IMR-90 (cell line): ENCODE results near the gene NPAS2. TPM values are rescaled to one million over a fixed set of nuclear protein-coding genes. Genes with fewer than 3 reads are reported as not detected.

Source experiments
- ATAC-seq: fragments of 200-7000 bp; cut with Tn5 transposase; 2 replicates; pipeline ENCODE4 v1.9.1; 2020; ENCODE audit warnings: low read depth, mild to moderate bottlenecking, moderate library complexity
- BruUV-seq: library from RNA; stranded (reverse); fragments of 400-500 nt; replicated peaks from 2 replicates; lab custom pipeline; 2021; lab: Mats Ljungman, UMichigan
- CTCF ChIA-PET: fragments of 300-600 bp; formaldehyde crosslinking; extraction: SDS; loops from one replicate; lab custom pipeline; 2021; ENCODE audit warnings: antibody characterized with exemption; lab: Yijun Ruan, JAX
- POLR2A ChIA-PET: fragments of 300-600 bp; sonication (Branson Sonifier 250); formaldehyde crosslinking; loops from one replicate; lab custom pipeline; 2022; ENCODE audit warnings: antibody characterized with exemption; ENCODE audit not compliant: unreplicated experiment; lab: Charles Lee
- DNase-seq: peaks from one replicate; pipeline ENCODE4 v3.0.0; 2013
- H2AFZ ChIP-seq: replicated peaks from 2 replicates; pipeline ENCODE3; 2013; ENCODE audit warnings: low read length, mild to moderate bottlenecking; ENCODE audit not compliant: poor library complexity
- H2AK5ac ChIP-seq: 2 replicates; pipeline ENCODE4 v1.6.1; 2013; ENCODE audit warnings: low read depth, low read length, inconsistent platforms
- H2AK9ac ChIP-seq: replicated peaks from 2 replicates; pipeline ENCODE3; 2013; ENCODE audit warnings: mild to moderate bottlenecking, low read depth, low read length, moderate library complexity; ENCODE audit not compliant: poor library complexity
- H2BK120ac ChIP-seq: 2 replicates; pipeline ENCODE4 v1.6.1; 2013; ENCODE audit warnings: low read depth, low read length, inconsistent platforms
- H2BK15ac ChIP-seq: 3 replicates; pipeline ENCODE4 v1.6.1; 2013; ENCODE audit warnings: low read depth, low read length, inconsistent platforms
- H2BK20ac ChIP-seq: 2 replicates; pipeline ENCODE4 v1.6.1; 2013; ENCODE audit warnings: low read depth, mild to moderate bottlenecking, inconsistent platforms, low read length, moderate library complexity
- H2BK5ac ChIP-seq: 2 replicates; pipeline ENCODE4 v1.6.1; 2013; ENCODE audit warnings: mild to moderate bottlenecking, low read depth, low read length, inconsistent platforms; ENCODE audit not compliant: poor library complexity, severe bottlenecking
- H3K14ac ChIP-seq: replicated peaks from 2 replicates; pipeline ENCODE4 v1.6.1; 2013; ENCODE audit warnings: low read depth, low read length, inconsistent platforms
- H3K18ac ChIP-seq: 2 replicates; pipeline ENCODE4 v1.6.1; 2013; ENCODE audit warnings: low read depth, low read length, control low read depth
- H3K23ac ChIP-seq: 2 replicates; pipeline ENCODE4 v1.6.1; 2013; ENCODE audit warnings: low read depth, low read length, inconsistent platforms
- H3K27ac ChIP-seq: 2 replicates; pipeline ENCODE4 v1.5.1; 2013; ENCODE audit warnings: mild to moderate bottlenecking, control low read depth, low read length; ENCODE audit not compliant: insufficient read depth
- H3K27me3 ChIP-seq: 2 replicates; pipeline ENCODE4 v1.6.1; 2013; ENCODE audit warnings: low read length; ENCODE audit not compliant: control insufficient read depth, insufficient read depth
- H3K36me3 ChIP-seq: 2 replicates; pipeline ENCODE4 v1.6.1; 2013; ENCODE audit warnings: low read length, mixed read lengths; ENCODE audit not compliant: control insufficient read depth, insufficient read depth
- H3K4ac ChIP-seq: 2 replicates; pipeline ENCODE4 v1.6.1; 2013; ENCODE audit warnings: low read depth, low read length, inconsistent platforms
- H3K4me1 ChIP-seq: 2 replicates; pipeline ENCODE4 v1.6.1; 2013; ENCODE audit warnings: low read length, mixed read lengths; ENCODE audit not compliant: control insufficient read depth, insufficient read depth
- H3K4me2 ChIP-seq: 2 replicates; pipeline ENCODE4 v1.6.1; 2013; ENCODE audit warnings: low read depth, mild to moderate bottlenecking, control low read depth, low read length, moderate library complexity
- H3K4me3 ChIP-seq: 2 replicates; pipeline ENCODE4 v1.5.1; 2013; ENCODE audit warnings: low read depth, mild to moderate bottlenecking, control low read depth, low read length, moderate library complexity; ENCODE audit not compliant: insufficient read depth
- H3K56ac ChIP-seq: 2 replicates; pipeline ENCODE4 v1.6.1; 2013; ENCODE audit warnings: low read length, inconsistent platforms; ENCODE audit not compliant: insufficient read depth; ENCODE audit errors: extremely low read depth
- H3K79me1 ChIP-seq, 2 experiments: 2 replicates each; pipeline ENCODE4 v1.6.1; 2013; ENCODE audit warnings: low read length in 2 of 2, inconsistent platforms in 1 of 2, low read depth in 1 of 2
- H3K9ac ChIP-seq: 2 replicates; pipeline ENCODE4 v1.6.1; 2013; ENCODE audit warnings: low read depth, low read length, control low read depth
- H3K9me1 ChIP-seq: 2 replicates; pipeline ENCODE4 v1.6.1; 2013; ENCODE audit warnings: low read length, inconsistent platforms; ENCODE audit not compliant: insufficient read depth
- H3K9me3 ChIP-seq: 2 replicates; pipeline ENCODE4 v1.6.1; 2013; ENCODE audit warnings: low read length; ENCODE audit not compliant: control insufficient read depth, insufficient read depth
- H4K20me1 ChIP-seq: 2 replicates; pipeline ENCODE4 v1.6.1; 2013; ENCODE audit warnings: low read length, inconsistent platforms; ENCODE audit not compliant: insufficient read depth
- H4K5ac ChIP-seq: 2 replicates; pipeline ENCODE4 v1.6.1; 2013; ENCODE audit warnings: mild to moderate bottlenecking, low read depth, low read length, control low read depth
- H4K8ac ChIP-seq, 2 experiments: 2 replicates each; pipeline ENCODE4 v1.6.1; 2013; ENCODE audit warnings: low read depth in 2 of 2, low read length in 2 of 2, control low read depth in 1 of 2, inconsistent platforms in 1 of 2
- H4K91ac ChIP-seq: 2 replicates; pipeline ENCODE4 v1.6.1; 2013; ENCODE audit warnings: low read depth, low read length, inconsistent platforms; ENCODE audit not compliant: insufficient read depth
- BHLHE40 ChIP-seq: fragments of 150-350 bp; IDR thresholded peaks from 2 replicates; pipeline ENCODE4 v1.6.1; 2016; ENCODE audit warnings: mild to moderate bottlenecking, low read depth, low read length
- CEBPB ChIP-seq: IDR thresholded peaks from 2 replicates; pipeline ENCODE4 v1.6.1; 2012; ENCODE audit warnings: low read depth, low read length, improper control_type of control experiment
- CHD1 ChIP-seq: IDR thresholded peaks from 2 replicates; pipeline ENCODE4 v1.6.1; 2012; ENCODE audit warnings: low read depth, low read length, improper control_type of control experiment
- FOS ChIP-seq: fragments of 150-350 bp; IDR thresholded peaks from 2 replicates; pipeline ENCODE4 v1.6.1; 2016; ENCODE audit warnings: low read depth, low read length
- MAFK ChIP-seq: IDR thresholded peaks from 2 replicates; pipeline ENCODE4 v1.6.1; 2012; ENCODE audit warnings: low read depth, low read length, improper control_type of control experiment
- MAZ ChIP-seq: IDR thresholded peaks from 2 replicates; pipeline ENCODE4 v1.6.1; 2012; ENCODE audit warnings: low read depth, mild to moderate bottlenecking, low read length, improper control_type of control experiment, moderate library complexity, borderline replicate concordance
- MXI1 ChIP-seq: IDR thresholded peaks from 2 replicates; pipeline ENCODE4 v1.6.1; 2012; ENCODE audit warnings: low read depth, mild to moderate bottlenecking, low read length, moderate library complexity, borderline replicate concordance
- POLR2A ChIP-seq: IDR thresholded peaks from 2 replicates; pipeline ENCODE4 v1.6.1; 2012; ENCODE audit warnings: mild to moderate bottlenecking, low read depth, low read length
- RCOR1 ChIP-seq: IDR thresholded peaks from 2 replicates; pipeline ENCODE4 v1.6.1; 2012; ENCODE audit warnings: mild to moderate bottlenecking, low read length, improper control_type of control experiment; ENCODE audit not compliant: insufficient replicate concordance
- RFX5 ChIP-seq: IDR thresholded peaks from 2 replicates; pipeline ENCODE4 v1.8.0; 2012; ENCODE audit warnings: low read depth, mild to moderate bottlenecking, low read length, moderate library complexity
- SMC3 ChIP-seq: fragments of 150-350 bp; IDR thresholded peaks from 2 replicates; pipeline ENCODE4 v1.6.1; 2016; ENCODE audit warnings: low read depth, mild to moderate bottlenecking, antibody characterized with exemption, low read length, moderate library complexity
- WGBS, 2 experiments: methylation state at CpG; one replicate each; pipeline versions ENCODE4 v1.1.5 to v1.1.7; 2013; ENCODE audit warnings: missing lambda C conversion rate in 2 of 2; ENCODE audit not compliant: insufficient read length in 1 of 2; ENCODE audit errors: extremely low coverage in 2 of 2; 5-methylcytosine and 5-hydroxymethylcytosine counted together
- dilution Hi-C: fragments of 300-500 bp; cut with HindIII; formaldehyde crosslinking; loops from one replicate; pipeline ENCODE4 v1.14.3; 2018; ENCODE audit warnings: low sequenced_read_pairs; ENCODE audit not compliant: unreplicated experiment
- in situ Hi-C: fragments of 300-500 bp; cut with MboI; formaldehyde crosslinking; loops from 3 replicates; pipeline ENCODE4 v1.14.3; 2019; ENCODE audit warnings: low sequenced_read_pairs, inconsistent platforms, mixed read lengths
- intact Hi-C: fragments of 100-400 bp; cut with micrococcal nuclease; formaldehyde crosslinking; loops from 2 replicates; pipeline ENCODE4 v1.10.0; 2022
- polyA plus RNA-seq, 3 experiments: library from polyadenylated mRNA; depleted of rRNA; stranded (reverse); fragments of >200 nt; gene quantifications; 2 replicates each; pipeline ENCODE4 v1.2.3, GENCODE V29; 2012; ENCODE audit warnings: low replicate concordance in 1 of 3
- total RNA-seq: library from RNA; depleted of rRNA; stranded (reverse); fragments of >200 nt; gene quantifications from 2 replicates; pipeline ENCODE4 v1.2.3, GENCODE V29; 2012
- TF ChIP-seq, protein P1 (sequence below): fragments of 150-350 bp; IDR thresholded peaks from 2 replicates; pipeline ENCODE4 v1.6.1; 2016; ENCODE audit warnings: low read depth, mild to moderate bottlenecking, low read length, moderate library complexity, borderline replicate concordance
- TF ChIP-seq, protein P2 (sequence below): conservative IDR thresholded peaks from 2 replicates; pipeline ENCODE4 v1.5.1; 2012; ENCODE audit warnings: mild to moderate bottlenecking, low read depth, low read length, improper control_type of control experiment

Gene NPAS2
- total and polyA plus RNA-seq, 2 of the 4 experiments (the other 2 are of a cell fraction), result 5.2 to 14.8 TPM

DNA sequence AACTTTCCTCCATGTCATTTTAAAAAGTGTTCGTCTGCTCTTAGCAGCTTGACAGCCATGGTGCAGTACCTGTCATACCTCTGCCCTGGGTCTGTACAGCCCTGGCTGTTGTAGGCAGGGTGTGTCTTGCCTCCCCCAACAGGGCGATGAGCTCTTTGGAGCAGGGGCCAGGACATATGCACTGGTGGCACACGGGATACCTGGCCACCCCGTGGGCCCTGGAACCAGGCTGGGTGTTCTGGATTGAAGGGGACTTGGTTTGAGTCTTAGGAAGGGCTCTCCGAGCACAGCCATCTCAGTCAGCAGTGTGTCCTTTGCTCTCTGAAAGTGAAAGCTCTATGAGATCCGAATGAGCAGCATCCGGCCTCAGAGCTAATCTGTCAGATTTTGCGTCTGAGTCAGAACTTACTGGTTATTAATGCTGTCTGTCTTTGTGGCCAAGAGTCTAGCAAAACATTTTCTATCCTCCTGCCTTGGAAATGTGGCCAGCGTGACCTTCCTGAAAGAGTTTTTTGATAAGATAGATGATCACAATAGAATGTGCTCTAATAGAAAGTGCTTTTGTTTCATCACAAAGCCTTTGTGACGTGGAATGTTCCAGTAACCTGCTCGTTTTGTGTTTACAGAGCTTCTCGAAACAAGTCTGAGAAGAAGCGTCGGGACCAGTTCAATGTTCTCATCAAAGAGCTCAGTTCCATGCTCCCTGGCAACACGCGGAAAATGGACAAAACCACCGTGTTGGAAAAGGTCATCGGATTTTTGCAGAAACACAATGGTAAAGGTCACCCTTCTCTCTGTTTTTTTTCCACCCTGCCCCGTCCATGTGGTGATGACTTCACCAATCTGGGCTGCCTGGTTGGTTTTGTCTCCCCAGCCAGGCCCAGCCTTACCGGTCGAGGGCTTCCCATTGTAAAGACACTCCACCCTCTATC is 104.8 kb downstream of the NPAS2 start (continued):
- TF ChIP-seq BHLHE40 (no peak), MAFK (no peak), SMC3 (no peak), RCOR1 (no peak)

DNA sequence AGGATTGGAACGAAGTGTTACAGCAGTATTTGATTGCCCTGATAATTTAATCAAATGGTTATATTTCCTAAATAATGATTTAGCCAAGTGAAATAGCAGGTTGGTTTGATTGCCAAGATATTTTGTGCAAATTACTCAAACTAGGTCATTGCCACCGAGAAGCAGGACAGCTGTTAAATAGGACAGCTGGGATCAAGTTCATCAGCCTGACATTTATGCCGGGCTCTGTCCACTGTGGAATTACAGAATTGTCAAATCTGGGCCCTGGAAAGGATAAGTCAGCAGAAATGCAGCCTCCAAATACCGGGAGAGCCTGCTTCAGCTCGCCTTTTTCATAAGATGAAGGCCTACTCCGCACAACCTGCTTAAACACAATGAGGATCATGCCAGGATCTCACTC is 108.3 kb downstream of the NPAS2 start:
- Histone ChIP-seq H4K5ac (no peak overlapping the region), H3K18ac (no peak overlapping the region), H4K8ac (no peak overlapping the region), H3K4ac (no peak overlapping the region), H2BK15ac (no peak overlapping the region), H3K79me1 (peaks cover 7 to 9% of the 10 kb centered on the region in 2 experiments; a peak in 3 of 4 replicates), H2BK20ac (no peak overlapping the region), H3K9me3 (no peaks in the 10 kb centered on the region), H3K27me3 (no peaks in the 10 kb centered on the region), H3K14ac (no peak overlapping the region), H3K4me3 (no peak overlapping the region), H4K20me1 (no peaks in the 10 kb centered on the region), H3K9me1 (peaks cover 6% of the 10 kb centered on the region; the same call in 1 of the 2 replicates), H2BK120ac (no peak overlapping the region), H2AK9ac (no peak overlapping the region), H2AFZ (no peak overlapping the region), H3K9ac (no peak overlapping the region), H4K91ac (no peak overlapping the region), H2AK5ac (no peak overlapping the region), H3K4me2 (no peak overlapping the region), H3K27ac (no peak overlapping the region), H2BK5ac (no peak overlapping the region), H3K4me1 (peaks cover 9% of the 10 kb centered on the region), H3K23ac (no peak overlapping the region), H3K36me3 (peaks cover 7% of the 10 kb centered on the region), H3K56ac (no peak overlapping the region)
- dilution Hi-C loops (no loop called here), intact Hi-C loops (no loop called here), in situ Hi-C loops (no loop called here)
- CTCF ChIA-PET, result no interaction called here
- POLR2A ChIA-PET, result no interaction called here
- no TSS peak for BruUV-seq
- WGBS, 2 experiments, result 75% methylated on average over 2 of the region's 6 CpGs; no CpG with 5 or more reads in 1 of the 2 experiments
- ATAC-seq (no peak), DNase-seq (no peak)
- TF ChIP-seq MXI1, result no peak
- no peak for TF ChIP-seq BHLHE40
- no peak for TF ChIP-seq SMC3
- no peak for TF ChIP-seq CEBPB
- TF ChIP-seq MAZ, result no peak
- TF ChIP-seq RFX5, result no peak
- no peak for TF ChIP-seq MAFK
- no peak for TF ChIP-seq POLR2A
- TF ChIP-seq, protein P1, sequence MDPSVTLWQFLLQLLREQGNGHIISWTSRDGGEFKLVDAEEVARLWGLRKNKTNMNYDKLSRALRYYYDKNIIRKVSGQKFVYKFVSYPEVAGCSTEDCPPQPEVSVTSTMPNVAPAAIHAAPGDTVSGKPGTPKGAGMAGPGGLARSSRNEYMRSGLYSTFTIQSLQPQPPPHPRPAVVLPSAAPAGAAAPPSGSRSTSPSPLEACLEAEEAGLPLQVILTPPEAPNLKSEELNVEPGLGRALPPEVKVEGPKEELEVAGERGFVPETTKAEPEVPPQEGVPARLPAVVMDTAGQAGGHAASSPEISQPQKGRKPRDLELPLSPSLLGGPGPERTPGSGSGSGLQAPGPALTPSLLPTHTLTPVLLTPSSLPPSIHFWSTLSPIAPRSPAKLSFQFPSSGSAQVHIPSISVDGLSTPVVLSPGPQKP, result no peak
- no peak for TF ChIP-seq RCOR1
- TF ChIP-seq, protein P2, sequence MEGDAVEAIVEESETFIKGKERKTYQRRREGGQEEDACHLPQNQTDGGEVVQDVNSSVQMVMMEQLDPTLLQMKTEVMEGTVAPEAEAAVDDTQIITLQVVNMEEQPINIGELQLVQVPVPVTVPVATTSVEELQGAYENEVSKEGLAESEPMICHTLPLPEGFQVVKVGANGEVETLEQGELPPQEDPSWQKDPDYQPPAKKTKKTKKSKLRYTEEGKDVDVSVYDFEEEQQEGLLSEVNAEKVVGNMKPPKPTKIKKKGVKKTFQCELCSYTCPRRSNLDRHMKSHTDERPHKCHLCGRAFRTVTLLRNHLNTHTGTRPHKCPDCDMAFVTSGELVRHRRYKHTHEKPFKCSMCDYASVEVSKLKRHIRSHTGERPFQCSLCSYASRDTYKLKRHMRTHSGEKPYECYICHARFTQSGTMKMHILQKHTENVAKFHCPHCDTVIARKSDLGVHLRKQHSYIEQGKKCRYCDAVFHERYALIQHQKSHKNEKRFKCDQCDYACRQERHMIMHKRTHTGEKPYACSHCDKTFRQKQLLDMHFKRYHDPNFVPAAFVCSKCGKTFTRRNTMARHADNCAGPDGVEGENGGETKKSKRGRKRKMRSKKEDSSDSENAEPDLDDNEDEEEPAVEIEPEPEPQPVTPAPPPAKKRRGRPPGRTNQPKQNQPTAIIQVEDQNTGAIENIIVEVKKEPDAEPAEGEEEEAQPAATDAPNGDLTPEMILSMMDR, result no peak
- no peak for TF ChIP-seq CHD1
- no peak for TF ChIP-seq FOS
